ENCODE data around the gene ALS2CL. TPM values are rescaled to one million over a fixed set of nuclear protein-coding genes. Genes with fewer than 3 reads are reported as not detected.

Gene ALS2CL
- total RNA-seq, 1 donor from 2014 or later = 6.2 TPM

- Mint-ChIP-seq H3K4me1 (no peaks in the 10 kb centered on the region), H3K27me3 (ENCODE audit: low read depth) (no peaks in the 10 kb centered on the region), H3K27ac (no peak overlapping the region), H3K36me3 (no peaks in the 10 kb centered on the region), H3K4me3 (no peak overlapping the region), H3K9me3 (no peaks in the 10 kb centered on the region)
- no peak for TF ChIP-seq CTCF (IDR thresholded peaks at IDR 0.05; ENCODE audit: unreplicated experiment)
- no peak for DNase-seq (ENCODE audit: low spot score in 2 of 2, unreplicated experiment in 2 of 2)
These were observed 12.1 kb downstream of the ALS2CL start for GRCh38 chr3:46681387-46681786.

DNA sequence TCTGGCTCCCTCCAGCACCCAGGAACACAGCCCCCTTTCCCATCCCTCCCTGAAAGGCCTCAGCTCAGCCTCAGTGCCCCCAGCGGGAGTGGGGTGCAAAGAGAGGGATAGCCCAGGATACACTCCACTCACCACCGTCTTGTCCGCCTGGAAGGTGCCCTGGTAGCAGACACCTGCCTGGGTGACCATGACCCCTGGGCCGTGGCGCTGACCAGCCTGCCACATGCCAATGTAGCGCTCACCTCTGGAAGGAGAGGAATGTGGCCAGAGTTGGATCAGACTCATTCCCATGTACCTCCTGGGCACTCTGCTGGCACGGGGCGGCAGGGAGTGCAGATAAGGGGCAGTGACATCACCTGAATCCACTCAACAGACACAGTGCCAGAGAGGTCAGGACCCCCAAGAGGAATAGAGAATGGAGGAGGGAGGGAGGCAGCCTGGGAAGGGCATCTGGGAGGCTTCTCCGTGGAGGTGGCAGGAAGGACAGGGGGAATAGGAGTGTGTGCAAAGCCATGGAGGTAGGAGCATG lies 13.1 kb downstream of the ALS2CL start:
- Mint-ChIP-seq H3K27me3 (ENCODE audit: low read depth) (no peaks in the 10 kb centered on the region), H3K4me3 (no peak overlapping the region), H3K36me3 (no peaks in the 10 kb centered on the region), H3K9me3 (no peaks in the 10 kb centered on the region), H3K4me1 (no peaks in the 10 kb centered on the region), H3K27ac (no peak overlapping the region)
- DNase-seq (ENCODE audit: low spot score in 2 of 2, unreplicated experiment in 2 of 2) = no peak
- TF ChIP-seq CTCF (IDR thresholded peaks at IDR 0.05; ENCODE audit: unreplicated experiment) = no peak

DNA sequence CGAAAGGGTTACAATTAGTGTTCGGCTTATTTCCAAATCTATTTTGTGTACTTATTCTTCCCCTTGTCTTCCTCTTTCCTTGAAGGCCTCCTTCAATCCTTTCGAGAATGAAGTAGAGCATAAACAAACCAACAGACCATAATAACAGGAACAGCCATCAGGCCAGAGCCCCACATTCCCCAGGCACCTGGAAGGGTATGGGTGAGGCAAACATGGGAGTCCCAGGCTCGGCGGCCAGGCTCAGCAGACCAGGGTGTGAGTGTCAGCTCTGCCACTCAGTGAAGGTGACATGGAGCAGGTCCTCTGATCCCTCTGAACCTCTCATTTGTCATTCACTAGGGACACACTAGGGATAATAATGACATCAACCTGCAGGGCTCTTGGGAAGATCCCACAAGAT lies 13.8 kb downstream of the ALS2CL start:
- no peaks in the 10 kb centered on the region for H3K4me1 Mint-ChIP-seq
- TF ChIP-seq CTCF (IDR thresholded peaks at IDR 0.05; ENCODE audit: unreplicated experiment) = no peak
- no peak overlapping the region for H3K4me3 Mint-ChIP-seq
- no peaks in the 10 kb centered on the region for H3K27me3 Mint-ChIP-seq (ENCODE audit: low read depth)
- H3K27ac Mint-ChIP-seq = no peak overlapping the region
- no peak for DNase-seq (ENCODE audit: low spot score in 2 of 2, unreplicated experiment in 2 of 2)
- H3K9me3 Mint-ChIP-seq = no peaks in the 10 kb centered on the region
- no peaks in the 10 kb centered on the region for H3K36me3 Mint-ChIP-seq

DNA sequence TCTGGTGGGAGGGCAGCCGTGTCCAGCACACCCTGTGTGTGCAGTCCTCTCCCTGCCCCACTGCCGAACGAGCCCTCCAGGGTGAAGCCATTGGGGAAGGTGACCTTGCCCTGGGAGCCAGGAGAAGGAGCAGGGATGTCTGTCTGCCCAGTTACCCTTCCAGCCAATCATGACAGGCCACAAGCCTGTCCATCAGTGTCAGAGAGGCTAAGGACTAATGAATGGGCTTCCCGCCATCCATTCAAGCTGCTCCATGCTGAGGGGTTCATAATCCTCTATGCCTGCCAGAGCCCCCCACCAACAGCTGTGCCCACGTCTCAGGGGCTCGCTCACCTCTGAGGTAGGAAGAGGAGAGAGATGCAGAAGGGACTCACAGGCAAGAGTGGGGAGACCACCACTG lies 15.2 kb downstream of the ALS2CL start:
- Mint-ChIP-seq H3K27ac (no peak overlapping the region), H3K4me3 (no peak overlapping the region), H3K9me3 (no peaks in the 10 kb centered on the region), H3K4me1 (no peaks in the 10 kb centered on the region), H3K27me3 (ENCODE audit: low read depth) (no peaks in the 10 kb centered on the region), H3K36me3 (no peaks in the 10 kb centered on the region)
- TF ChIP-seq CTCF (IDR thresholded peaks at IDR 0.05; ENCODE audit: unreplicated experiment) = no peak
- DNase-seq (ENCODE audit: low spot score in 2 of 2, unreplicated experiment in 2 of 2) = no peak

DNA sequence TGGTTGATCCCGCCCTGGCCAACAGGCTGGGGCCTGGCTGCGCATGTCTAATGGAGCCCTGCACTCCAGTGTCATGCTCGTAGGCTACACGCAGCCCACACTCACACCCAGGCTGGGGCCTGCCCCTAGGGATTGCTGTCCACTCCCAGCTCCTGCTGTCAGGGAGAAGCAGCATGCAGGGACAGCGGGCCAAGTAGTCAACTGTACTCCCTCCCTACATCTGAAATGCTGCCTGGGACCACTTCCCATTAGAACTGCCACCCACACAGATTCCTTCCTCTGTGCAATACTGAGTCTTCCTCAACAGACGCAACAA lies 16.1 kb downstream of the ALS2CL start:
- H3K27ac Mint-ChIP-seq = no peak overlapping the region
- no peaks in the 10 kb centered on the region for H3K27me3 Mint-ChIP-seq (ENCODE audit: low read depth)
- H3K4me3 Mint-ChIP-seq = no peak overlapping the region
- no peaks in the 10 kb centered on the region for H3K4me1 Mint-ChIP-seq
- TF ChIP-seq CTCF (IDR thresholded peaks at IDR 0.05; ENCODE audit: unreplicated experiment) = no peak
- no peaks in the 10 kb centered on the region for H3K9me3 Mint-ChIP-seq
- DNase-seq (ENCODE audit: low spot score in 2 of 2, unreplicated experiment in 2 of 2) = no peak
- H3K36me3 Mint-ChIP-seq = no peaks in the 10 kb centered on the region

Data from mesothelial cell of epicardium (in vitro differentiated cells).